ENCODE results near the gene SLC43A1. TPM values are rescaled to one million over a fixed set of nuclear protein-coding genes. Genes with fewer than 3 reads are reported as not detected.

SLC43A1 gene
- total RNA-seq, 4 donors from 2014 or later, result 4.6 to 19.0 (median 11.2) TPM

DNA sequence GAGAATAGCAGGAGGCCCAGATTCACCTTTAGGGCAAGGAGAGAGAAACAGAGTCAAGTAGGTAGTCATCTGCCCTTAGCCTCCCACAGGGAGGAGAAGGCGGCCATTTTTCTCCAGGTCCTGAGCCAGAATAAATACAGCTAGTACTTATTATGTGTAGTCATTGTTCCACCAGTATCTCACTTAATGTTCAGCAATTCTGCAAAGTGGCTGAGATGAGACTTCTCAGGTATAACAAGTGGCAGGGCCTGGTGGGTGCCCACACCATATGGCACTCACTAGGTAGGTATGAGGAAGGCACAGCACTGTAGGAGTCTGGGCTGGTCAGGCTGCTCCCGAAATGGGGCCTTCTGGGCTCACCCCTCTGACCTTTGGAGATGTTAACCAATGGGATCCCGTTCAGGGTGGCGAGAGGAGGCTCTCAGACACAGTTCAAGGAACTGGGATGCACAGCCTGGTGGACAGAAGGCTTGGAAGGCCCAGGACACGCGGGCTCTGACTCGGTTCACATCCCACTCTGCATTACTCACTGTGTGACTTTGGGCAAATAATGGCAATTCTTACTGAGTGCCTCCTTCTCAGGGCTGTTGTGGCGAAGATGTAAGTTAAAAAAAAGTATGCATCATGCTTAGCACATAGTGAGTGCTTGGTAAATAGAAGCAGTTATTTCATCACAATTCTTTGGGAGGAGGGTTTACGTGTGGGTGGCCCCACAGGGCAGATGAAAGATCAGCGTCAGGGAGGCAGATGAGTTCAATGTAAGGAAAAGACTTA lies 30.1 kb downstream of the SLC43A1 start:
- no peak overlapping the region for H3K4me3 ChIP-seq
- TF ChIP-seq CTCF (IDR thresholded peaks at IDR 0.05) (no peak), POLR2A (IDR thresholded peaks at IDR 0.05) (no peak)
- H3K4me1 ChIP-seq, result peaks cover 0 to 19% (median 10%) of the 10 kb centered on the region in 4 donors
- peaks cover 0 to 33% (median 0%) of the 10 kb centered on the region in 3 donors for H3K36me3 ChIP-seq
- DNase-seq, result no peak
- no peak overlapping the region for H3K27ac ChIP-seq
- H3K9me3 ChIP-seq, result no peaks in the 10 kb centered on the region
- H3K27me3 ChIP-seq, result no peaks in the 10 kb centered on the region

- peaks cover 0 to 21% (median 0%) of the 10 kb centered on the region in 3 donors for H3K36me3 ChIP-seq
- peaks cover 0 to 19% (median 10%) of the 10 kb centered on the region in 4 donors for H3K4me1 ChIP-seq
- no peaks in the 10 kb centered on the region for H3K27me3 ChIP-seq
- no peak for TF ChIP-seq CTCF (IDR thresholded peaks at IDR 0.05)
- TF ChIP-seq POLR2A (IDR thresholded peaks at IDR 0.05), result no peak
- DNase-seq, result peak in 2 of 3 donors; percentile 50 to 53
- H3K4me3 ChIP-seq, result no peak overlapping the region
- no peaks in the 10 kb centered on the region for H3K9me3 ChIP-seq
- no peak overlapping the region for H3K27ac ChIP-seq
These were observed 31.3 kb downstream of the SLC43A1 start for GRCh38 chr11:57484141-57484710.

GRCh38 chr11:57483562-57483918 lies 32.0 kb downstream of the SLC43A1 start:
- Histone ChIP-seq H3K4me1 (peaks cover 0 to 19% (median 10%) of the 10 kb centered on the region in 4 donors), H3K36me3 (peaks cover 0 to 17% (median 0%) of the 10 kb centered on the region in 3 donors), H3K27me3 (no peaks in the 10 kb centered on the region), H3K9me3 (no peaks in the 10 kb centered on the region), H3K27ac (no peak overlapping the region), H3K4me3 (no peak overlapping the region)
- TF ChIP-seq POLR2A (IDR thresholded peaks at IDR 0.05), result no peak
- no peak for TF ChIP-seq CTCF (IDR thresholded peaks at IDR 0.05)
- DNase-seq, result no peak

DNA sequence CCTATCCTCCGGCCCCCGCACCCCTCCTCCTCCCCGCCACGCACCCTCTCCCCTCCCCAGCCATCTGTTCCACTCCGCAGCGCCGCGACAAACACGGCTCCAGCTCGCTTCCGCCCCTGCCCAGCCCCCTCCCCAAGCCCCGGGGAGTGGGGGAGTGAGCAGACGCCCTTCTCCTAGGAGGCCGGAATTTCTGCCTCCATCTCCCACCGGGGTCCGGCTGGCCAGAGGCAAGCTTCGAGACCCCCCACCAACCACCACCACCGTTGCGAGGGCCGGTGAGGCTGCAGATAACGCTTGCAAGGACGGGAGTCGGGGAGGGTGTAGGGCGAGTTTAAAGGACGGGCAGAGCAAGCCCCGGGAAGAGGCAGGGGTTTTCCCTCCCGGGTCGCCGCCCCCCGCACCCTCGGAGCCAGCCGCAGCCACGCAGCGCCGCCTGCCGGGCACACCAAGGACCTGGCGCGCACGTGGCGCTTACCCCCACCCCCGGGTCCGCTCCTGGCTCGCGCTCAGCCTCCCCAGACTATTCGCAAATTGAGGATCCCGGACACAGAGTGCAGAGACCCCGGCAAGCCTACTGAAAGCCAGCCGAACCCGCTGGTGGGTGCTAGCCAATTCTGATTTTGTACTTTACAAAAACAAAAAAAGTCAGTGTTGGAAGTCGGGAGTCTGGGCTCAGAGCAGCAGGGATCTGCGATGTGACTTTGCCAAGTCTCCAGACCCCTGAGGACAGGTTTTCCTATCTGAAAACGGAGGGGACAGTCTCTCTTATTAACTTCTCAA lies 32.5 kb downstream of the SLC43A1 start:
- Histone ChIP-seq H3K27ac (peak overlapping the region in 1 of 4 donors; percentile 10), H3K27me3 (no peaks in the 10 kb centered on the region), H3K9me3 (no peaks in the 10 kb centered on the region), H3K4me1 (peaks cover 0 to 19% (median 10%) of the 10 kb centered on the region in 4 donors), H3K36me3 (peaks cover 0 to 12% (median 0%) of the 10 kb centered on the region in 3 donors), H3K4me3 (peak overlapping the region in 2 of 4 donors; percentile 8 to 34)
- peak in 5 of 6 experiments; percentile 19 to 51 (median 46) for TF ChIP-seq CTCF (IDR thresholded peaks at IDR 0.05)
- no peak for TF ChIP-seq POLR2A (IDR thresholded peaks at IDR 0.05)
- peak; percentile 33 to 61 (median 56) for DNase-seq

DNA sequence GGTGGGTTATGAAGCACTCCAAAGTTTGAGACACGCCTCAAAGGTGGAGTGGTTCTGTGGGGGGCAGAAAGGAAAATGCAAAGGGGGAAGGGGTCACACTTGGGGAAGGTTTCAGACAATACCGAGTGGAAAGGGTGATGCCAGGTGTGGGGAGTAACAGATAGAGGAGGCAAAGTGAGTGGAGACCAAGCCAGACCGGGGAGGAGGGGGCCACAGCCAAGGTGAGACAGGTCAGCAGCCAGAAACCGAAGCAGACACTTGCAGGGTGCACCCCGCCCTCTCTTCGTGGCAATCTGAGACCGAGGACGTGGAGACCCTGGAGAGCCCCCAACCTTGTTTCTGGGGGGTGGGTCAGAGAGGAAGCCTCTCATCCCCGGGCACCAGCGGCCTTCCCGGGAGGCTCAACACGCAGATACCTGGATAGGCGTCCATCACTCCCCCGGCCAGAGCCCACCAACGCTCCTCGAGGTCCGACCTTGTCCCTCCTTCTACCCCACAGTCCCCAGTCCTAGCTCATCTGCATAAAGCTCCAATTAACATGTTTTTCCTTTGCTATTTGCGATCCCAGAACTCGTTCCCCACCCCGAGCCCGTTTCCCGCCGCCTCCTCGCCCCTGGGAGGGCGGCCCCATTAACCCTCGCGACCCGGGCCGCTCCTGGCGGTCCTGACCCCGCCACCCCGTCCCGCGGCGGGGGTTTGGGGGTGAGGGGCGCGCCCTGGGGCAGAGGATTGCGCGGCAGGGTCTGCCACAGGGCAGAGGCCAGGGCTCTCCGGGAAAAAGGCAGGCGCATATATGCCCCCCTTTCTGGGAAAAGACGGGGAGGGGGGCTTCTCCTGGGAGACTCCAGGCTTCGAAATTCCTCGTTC lies 33.4 kb downstream of the SLC43A1 start:
- no peak for DNase-seq
- H3K4me3 ChIP-seq, result peak overlapping the region in 2 of 4 donors; percentile 8 to 34
- H3K27ac ChIP-seq, result no peak overlapping the region
- H3K36me3 ChIP-seq, result peaks cover 0 to 10% (median 0%) of the 10 kb centered on the region in 3 donors
- TF ChIP-seq POLR2A (IDR thresholded peaks at IDR 0.05), result no peak
- TF ChIP-seq CTCF (IDR thresholded peaks at IDR 0.05), result no peak
- H3K27me3 ChIP-seq, result no peaks in the 10 kb centered on the region
- peaks cover 0 to 19% (median 10%) of the 10 kb centered on the region in 4 donors for H3K4me1 ChIP-seq
- no peaks in the 10 kb centered on the region for H3K9me3 ChIP-seq
